Endodermal cell (in vitro differentiated cells): ENCODE measurements around the gene OSCP1. TPM values are rescaled to one million over a fixed set of nuclear protein-coding genes. Genes with fewer than 3 reads are reported as not detected.

Experiments used
- DNase-seq: peaks from one replicate; pipeline ENCODE4 v3.0.0-alpha.2; 2017
- H3K27ac ChIP-seq: 2 replicates; pipeline ENCODE4 v1.5.1; 2013; ENCODE audit warnings: mild to moderate bottlenecking, low read depth, low read length, moderate library complexity
- H3K27me3 ChIP-seq: 2 replicates; pipeline ENCODE4 v1.6.1; 2013; ENCODE audit warnings: mild to moderate bottlenecking, low read length, moderate library complexity; ENCODE audit not compliant: insufficient read depth, control insufficient read depth, poor library complexity, severe bottlenecking
- H3K36me3 ChIP-seq: 2 replicates; pipeline ENCODE4 v1.7.0; 2013; ENCODE audit warnings: mild to moderate bottlenecking, low read length, moderate library complexity; ENCODE audit not compliant: control insufficient read depth, insufficient read depth
- H3K4me1 ChIP-seq: one replicate; pipeline ENCODE4 v1.7.0; 2013; ENCODE audit warnings: low read length; ENCODE audit not compliant: control insufficient read depth, insufficient read depth
- H3K4me3 ChIP-seq: 2 replicates; pipeline ENCODE4 v1.5.1; 2013; ENCODE audit warnings: mild to moderate bottlenecking, low read length, moderate library complexity
- H3K9ac ChIP-seq: 2 replicates; pipeline ENCODE4 v1.6.1; 2013; ENCODE audit warnings: mild to moderate bottlenecking, low read length, moderate library complexity; ENCODE audit not compliant: poor library complexity, severe bottlenecking; ENCODE audit errors: extremely low read depth
- H3K9me3 ChIP-seq: 2 replicates; pipeline ENCODE4 v1.6.1; 2013; ENCODE audit warnings: mild to moderate bottlenecking, low read length, moderate library complexity; ENCODE audit not compliant: control insufficient read depth
- H3K27ac Mint-ChIP-seq: 2 replicates; pipeline ENCODE4 v1.8.0; 2020; ENCODE audit warnings: mixed read lengths
- H3K27me3 Mint-ChIP-seq: 2 replicates; pipeline ENCODE4 v1.8.0; 2021; ENCODE audit warnings: mild to moderate bottlenecking, mixed read lengths; ENCODE audit not compliant: insufficient read depth
- H3K36me3 Mint-ChIP-seq: 2 replicates; pipeline ENCODE4 v1.8.0; 2020; ENCODE audit warnings: low read depth, mixed read lengths
- H3K4me1 Mint-ChIP-seq: 2 replicates; pipeline ENCODE4 v1.8.0; 2020; ENCODE audit warnings: mixed read lengths
- H3K4me3 Mint-ChIP-seq: 2 replicates; pipeline ENCODE4 v1.8.0; 2020; ENCODE audit warnings: mild to moderate bottlenecking, moderate library complexity, mixed read lengths
- H3K9me3 Mint-ChIP-seq: 2 replicates; pipeline ENCODE4 v1.8.0; 2020; ENCODE audit warnings: mild to moderate bottlenecking, mixed read lengths
- WGBS, 2 experiments: methylation state at CpG; one replicate each; pipeline versions ENCODE4 v1.1.5 to v1.1.7; 2013; ENCODE audit warnings: missing lambda C conversion rate in 2 of 2, mixed read lengths in 1 of 2; ENCODE audit not compliant: insufficient coverage in 1 of 2, insufficient read length in 1 of 2; 5-methylcytosine and 5-hydroxymethylcytosine counted together
- total RNA-seq, 2 donors: library from RNA; stranded (reverse); fragmentation: NEBNext Ultra II Directional in 1 of 2; extraction: Animal tissue kit (Norgen Biotek cat#: 25700) in 1 of 2; gene quantifications; 2 replicates in 1 of 2; 3 replicates in 1 of 2; pipeline ENCODE4 v1.2.1, GENCODE V29; 2021
- TF ChIP-seq, protein P1 (sequence below): fragments of 200-600 bp; sonication (generic); conservative IDR thresholded peaks from 2 replicates; pipeline ENCODE4 v1.5.0; 2021; ENCODE audit warnings: antibody characterized with exemption, mild to moderate bottlenecking

OSCP1 gene
- total RNA-seq, 2 donors from 2014 or later = 9.6 to 10.5 TPM

DNA sequence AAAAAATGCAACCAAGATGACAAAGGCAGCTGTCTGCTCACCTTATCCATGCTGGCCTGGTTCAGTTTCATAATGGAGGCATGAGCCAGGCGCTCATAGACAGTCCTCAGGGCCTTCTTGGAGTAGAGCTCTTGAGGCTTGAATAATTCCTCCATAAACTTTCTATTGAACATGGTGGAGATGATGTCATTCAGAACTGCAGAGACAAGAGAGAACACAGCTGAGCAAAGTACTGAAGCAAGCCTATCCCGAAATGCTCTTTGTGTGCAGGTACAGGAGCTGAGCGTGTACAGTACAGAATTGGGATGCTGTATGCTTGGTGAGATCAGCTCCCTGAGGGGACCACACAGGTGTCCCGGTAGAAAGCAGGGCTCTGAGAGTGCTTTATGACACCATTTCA lies 11.5 kb downstream of the OSCP1 start:
- Histone ChIP-seq H3K27me3 (no peaks in the 10 kb centered on the region), H3K9ac (no peak overlapping the region), H3K36me3 (no peaks in the 10 kb centered on the region), H3K4me3 (no peak overlapping the region), H3K27ac (no peak overlapping the region), H3K4me1 (peaks cover 2% of the 10 kb centered on the region), H3K9me3 (no peaks in the 10 kb centered on the region)
- H3K4me3 Mint-ChIP-seq = no peak overlapping the region
- H3K36me3 Mint-ChIP-seq = peaks cover 7% of the 10 kb centered on the region
- no peaks in the 10 kb centered on the region for H3K9me3 Mint-ChIP-seq
- H3K4me1 Mint-ChIP-seq = peaks cover 12% of the 10 kb centered on the region
- DNase-seq = no peak
- TF ChIP-seq, protein P1, sequence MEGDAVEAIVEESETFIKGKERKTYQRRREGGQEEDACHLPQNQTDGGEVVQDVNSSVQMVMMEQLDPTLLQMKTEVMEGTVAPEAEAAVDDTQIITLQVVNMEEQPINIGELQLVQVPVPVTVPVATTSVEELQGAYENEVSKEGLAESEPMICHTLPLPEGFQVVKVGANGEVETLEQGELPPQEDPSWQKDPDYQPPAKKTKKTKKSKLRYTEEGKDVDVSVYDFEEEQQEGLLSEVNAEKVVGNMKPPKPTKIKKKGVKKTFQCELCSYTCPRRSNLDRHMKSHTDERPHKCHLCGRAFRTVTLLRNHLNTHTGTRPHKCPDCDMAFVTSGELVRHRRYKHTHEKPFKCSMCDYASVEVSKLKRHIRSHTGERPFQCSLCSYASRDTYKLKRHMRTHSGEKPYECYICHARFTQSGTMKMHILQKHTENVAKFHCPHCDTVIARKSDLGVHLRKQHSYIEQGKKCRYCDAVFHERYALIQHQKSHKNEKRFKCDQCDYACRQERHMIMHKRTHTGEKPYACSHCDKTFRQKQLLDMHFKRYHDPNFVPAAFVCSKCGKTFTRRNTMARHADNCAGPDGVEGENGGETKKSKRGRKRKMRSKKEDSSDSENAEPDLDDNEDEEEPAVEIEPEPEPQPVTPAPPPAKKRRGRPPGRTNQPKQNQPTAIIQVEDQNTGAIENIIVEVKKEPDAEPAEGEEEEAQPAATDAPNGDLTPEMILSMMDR = no peak
- no peak overlapping the region for H3K27ac Mint-ChIP-seq
- 93 to 94% methylated on average over 3 to 4 of the region's 4 CpGs for WGBS, 2 experiments
- no peaks in the 10 kb centered on the region for H3K27me3 Mint-ChIP-seq

DNA sequence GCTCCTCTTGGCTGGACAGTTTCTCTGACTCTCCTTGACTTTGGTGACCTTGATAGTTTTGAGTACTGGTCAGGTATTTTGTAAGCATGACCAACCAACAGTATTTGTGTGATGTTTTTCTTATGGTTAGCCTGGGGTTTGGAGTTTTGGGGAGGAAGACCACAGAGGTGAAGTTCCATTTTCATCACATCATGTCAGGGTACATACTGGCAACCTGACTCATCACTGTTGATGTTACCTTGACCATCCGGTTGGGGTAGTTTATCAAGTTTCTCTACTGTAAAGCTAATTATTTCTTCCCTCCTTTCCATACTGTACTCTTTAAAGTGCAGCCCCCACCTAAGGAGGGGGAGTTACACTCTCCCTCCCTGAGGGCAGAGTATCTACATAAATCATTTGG lies 13.4 kb downstream of the OSCP1 start:
- WGBS, 2 experiments = 75 to 100% methylated on average over 1 of the region's 1 CpG

DNA sequence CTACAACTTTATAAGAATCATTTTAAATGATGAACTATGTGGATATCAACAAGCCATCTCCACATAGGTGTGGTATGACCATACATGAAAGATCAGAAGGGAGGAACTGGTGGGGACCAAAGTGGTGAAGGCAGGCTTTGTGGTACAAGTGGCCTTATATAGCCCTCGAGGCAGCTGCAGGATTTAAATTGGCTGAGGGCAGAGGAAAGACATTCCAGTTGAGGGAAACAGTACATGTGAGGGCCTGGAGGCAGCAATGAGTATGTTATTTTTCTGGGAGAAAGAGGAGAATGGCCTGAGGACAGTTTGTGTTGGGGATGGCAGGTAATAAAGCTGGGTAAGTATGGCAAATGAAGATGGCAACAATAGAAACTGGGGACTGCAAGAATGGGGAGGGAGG lies 17.1 kb downstream of the OSCP1 start:
- Histone ChIP-seq H3K9ac (no peak overlapping the region), H3K4me3 (no peak overlapping the region), H3K27ac (no peak overlapping the region), H3K9me3 (no peaks in the 10 kb centered on the region), H3K36me3 (no peaks in the 10 kb centered on the region), H3K27me3 (no peaks in the 10 kb centered on the region), H3K4me1 (no peaks in the 10 kb centered on the region)
- DNase-seq = no peak
- H3K36me3 Mint-ChIP-seq = peaks cover 27% of the 10 kb centered on the region
- 77 to 88% methylated on average over 1 of the region's 1 CpG for WGBS, 2 experiments
- no peak overlapping the region for H3K4me3 Mint-ChIP-seq
- H3K9me3 Mint-ChIP-seq = no peaks in the 10 kb centered on the region
- TF ChIP-seq, protein P1 = no peak
- no peak overlapping the region for H3K27ac Mint-ChIP-seq
- no peaks in the 10 kb centered on the region for H3K4me1 Mint-ChIP-seq
- H3K27me3 Mint-ChIP-seq = no peaks in the 10 kb centered on the region

More for the DNA sequence above, 13.4 kb downstream of the OSCP1 start:
- H3K9me3 ChIP-seq = no peaks in the 10 kb centered on the region
- Mint-ChIP-seq H3K4me3 (no peak overlapping the region), H3K36me3 (peaks cover 12% of the 10 kb centered on the region), H3K4me1 (peaks cover 12% of the 10 kb centered on the region), H3K27ac (no peak overlapping the region), H3K9me3 (no peaks in the 10 kb centered on the region), H3K27me3 (no peaks in the 10 kb centered on the region)
- no peaks in the 10 kb centered on the region for H3K36me3 ChIP-seq
- no peak for DNase-seq
- H3K9ac ChIP-seq = no peak overlapping the region
- H3K4me3 ChIP-seq = no peak overlapping the region
- H3K27me3 ChIP-seq = no peaks in the 10 kb centered on the region
- H3K4me1 ChIP-seq = peaks cover 2% of the 10 kb centered on the region
- H3K27ac ChIP-seq = no peak overlapping the region
- TF ChIP-seq, protein P1 = no peak
